ENCODE measurements around the gene ATRAID. TPM values are rescaled to one million over a fixed set of nuclear protein-coding genes. Genes with fewer than 3 reads are reported as not detected.

Gene ATRAID
- total and polyA plus RNA-seq, 10 of the 15 experiments (the other 5 are each of a cell fraction or from before 2014, with no cell fraction given), result 65.6 to 180 (median 120) TPM

GRCh38 chr2:27162151-27163121 lies 49.4 kb upstream of the ATRAID start:
- no TSS peak for BruUV-seq (replicated peaks)
- RAD21 ChIA-PET (ENCODE audit: unreplicated experiment), result no interaction called here
- SMC1A ChIA-PET (ENCODE audit: uncharacterized antibody, unreplicated experiment), result interaction anchor here (0.8 kb wide), 1 partner anchor 12 kb away, joined by 3 read pairs; no protein-coding TSS in a partner anchor

More at GRCh38 chr2:27162151-27163121, 49.4 kb upstream of the ATRAID start:
- H3K27ac ChIP-seq (ENCODE audit: control insufficient read depth, insufficient read depth), result peak overlapping the region; percentile 57; the same call in 1 of the 2 replicates
- no peaks in the 10 kb centered on the region for H3K79me2 ChIP-seq (ENCODE audit: control insufficient read depth, insufficient read depth, low read length)
- peak overlapping the region; percentile 52; the same call in 1 of the 2 replicates for H3K4me2 ChIP-seq (ENCODE audit: control insufficient read depth, insufficient read depth)
- in situ Hi-C loops (cut with MboI) (no loop called here), intact Hi-C loops (cut with micrococcal nuclease; ENCODE audit: unreplicated experiment) (no loop called here)
- DNase-seq (ENCODE audit: low read depth, low spot score) (no peak), FAIRE-seq (no peak), ATAC-seq (no peak)
- H3K9ac ChIP-seq (ENCODE audit: control insufficient read depth, insufficient read depth, low read length), result no peak overlapping the region
- H3K4me3 ChIP-seq, result no peak overlapping the region
- POLR2A ChIA-PET, result interaction anchor here (0.5 to 0.6 kb wide), 2 partner anchors 21 to 141 kb away, joined by 3 read pairs; no protein-coding TSS in a partner anchor
- H2AFZ ChIP-seq (ENCODE audit: control insufficient read depth, low read depth, low read length), result no peak overlapping the region; the same call in none of the 2 replicates
- H3K9me3 ChIP-seq (replicated peaks; ENCODE audit: control insufficient read depth, insufficient read depth, low read length), result peaks cover 5% of the 10 kb centered on the region; the same call in 2 of the 3 replicates
- CTCF ChIA-PET, result interaction anchor here (0.7 to 1.6 kb wide), 4 partner anchors 11 to 29 kb away, joined by 3 to 4 read pairs (median 3); partner anchors contain the start of gene PREB
- peaks cover 32% of the 10 kb centered on the region for H3K4me1 ChIP-seq (ENCODE audit: control insufficient read depth, insufficient read depth, low read length)
- WGBS (ENCODE audit: insufficient coverage, insufficient replicate concordance, low lambda C conversion rate, missing lambda C conversion rate), result 75% methylated on average over 15 of the region's 15 CpGs
- no peaks in the 10 kb centered on the region for H3K36me3 ChIP-seq (ENCODE audit: control insufficient read depth in 2 of 2, insufficient read depth in 2 of 2, low read length in 1 of 2)
- TF ChIP-seq NR2F1 (conservative IDR thresholded peaks at IDR 0.05) (peak; percentile 74), ZBTB33 (IDR thresholded peaks at IDR 0.05) (no peak)
- H4K20me1 ChIP-seq (ENCODE audit: control insufficient read depth, insufficient read depth), result no peaks in the 10 kb centered on the region
- no peaks in the 10 kb centered on the region for H3K27me3 ChIP-seq (replicated peaks in 1 of 2; ENCODE audit: control insufficient read depth in 2 of 2, insufficient read depth in 2 of 2, low read length in 1 of 2)

All from GM12878 (cell line).